Nucleus accumbens (tissue), 56 donors: ENCODE data around the gene RAB6A.
"Not testable (repeated sequence)": the region's sequence is repeated elsewhere in the genome, so short reads cannot be mapped to it uniquely, and the experiment has no call there.

ENCODE experiments used
- DNase-seq, 56 donors: peaks; one replicate each; lab custom pipeline; 2025; lab: John Stamatoyannopoulos, UW

Gene RAB6A

GRCh38 chr11:73729594-73730206 lies 31.2 kb downstream of the RAB6A start:
- DNase-seq = peak in 30 of 56 donors; percentile 2 to 59 (median 19)

GRCh38 chr11:73728000-73728399 lies 32.9 kb downstream of the RAB6A start:
- no peak for DNase-seq

GRCh38 chr11:73726825-73727224 lies 34.0 kb downstream of the RAB6A start:
- DNase-seq = no peak

- no peak for DNase-seq
Observed at GRCh38 chr11:73717136-73717535, 43.7 kb downstream of the RAB6A start.

- no peak for DNase-seq
Observed at GRCh38 chr11:73716153-73717056, 44.5 kb downstream of the RAB6A start.

DNA sequence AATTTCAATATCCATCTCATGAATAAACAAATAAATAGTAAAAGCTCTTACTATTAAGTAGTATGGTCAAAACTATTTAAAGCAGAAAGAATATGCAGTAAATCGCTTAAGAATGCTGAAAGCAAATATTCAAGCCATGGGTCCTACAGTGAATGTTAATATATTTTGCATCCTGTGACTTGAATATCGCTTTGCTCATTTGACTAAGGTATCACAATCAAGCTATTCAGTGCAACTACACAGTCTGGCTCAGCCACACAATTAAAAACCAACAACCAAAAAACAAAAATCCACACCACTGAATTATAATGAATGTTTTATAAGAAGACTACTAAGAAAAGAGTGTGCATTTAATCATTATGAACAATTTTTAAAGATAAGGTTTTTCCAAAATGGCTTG lies 45.3 kb downstream of the RAB6A start:
- DNase-seq = no peak

GRCh38 chr11:73710964-73711363 lies 49.9 kb downstream of the RAB6A start:
- DNase-seq = no peak

- DNase-seq = no peak
Observed at GRCh38 chr11:73705053-73705452, 55.8 kb downstream of the RAB6A start.

DNA sequence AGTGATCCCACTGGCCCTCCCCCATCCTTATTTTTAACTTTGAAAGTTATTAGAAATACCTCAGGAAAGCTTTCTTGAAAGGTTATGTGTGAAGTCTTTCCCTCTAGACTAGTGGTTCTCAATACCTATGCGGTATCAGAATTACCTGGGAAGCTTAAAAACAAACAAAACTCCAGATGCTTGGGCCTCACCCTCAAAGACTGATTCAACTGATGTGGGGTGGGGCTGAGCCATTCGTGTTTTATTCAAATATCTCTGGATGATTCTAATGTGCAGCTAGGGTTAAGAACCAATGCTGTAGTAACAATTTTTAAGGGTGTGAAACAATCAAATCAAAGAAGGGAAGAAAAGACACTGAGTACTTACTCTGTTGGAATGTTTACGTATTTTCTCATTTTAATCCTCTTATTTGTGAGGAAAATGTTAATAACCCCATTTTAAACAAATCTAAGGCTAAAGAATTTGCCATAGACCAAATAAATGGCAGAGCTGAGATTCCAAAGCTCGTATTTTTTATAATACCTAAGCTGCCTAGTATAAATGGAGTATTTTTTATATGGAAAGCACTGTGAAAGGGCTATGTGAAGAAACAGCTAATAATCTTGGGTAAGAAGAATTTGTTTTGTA lies 66.9 kb downstream of the RAB6A start:
- DNase-seq = no peak

- no peak for DNase-seq
Observed at GRCh38 chr11:73680687-73681086, 80.2 kb downstream of the RAB6A start.

DNA sequence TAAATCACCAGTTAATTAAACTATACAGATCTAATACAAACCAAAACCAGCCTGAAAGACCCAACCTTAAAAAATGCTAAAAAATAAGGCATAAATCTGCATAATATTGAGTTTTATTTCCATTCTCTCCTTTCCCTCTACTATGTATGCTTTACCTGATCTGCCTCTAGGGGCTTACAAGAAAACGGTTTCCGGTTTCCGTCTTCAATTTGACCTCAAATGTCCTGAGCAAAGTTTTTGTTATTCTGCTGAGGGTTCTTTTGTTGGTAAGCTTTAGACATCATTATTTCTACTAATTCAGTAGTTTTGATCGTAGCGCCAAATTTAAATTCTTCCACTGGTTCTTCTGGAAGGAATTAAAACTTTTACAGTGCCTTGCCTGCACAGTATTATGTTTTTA lies 84.3 kb downstream of the RAB6A start:
- not testable (repeated sequence) for DNase-seq

DNA sequence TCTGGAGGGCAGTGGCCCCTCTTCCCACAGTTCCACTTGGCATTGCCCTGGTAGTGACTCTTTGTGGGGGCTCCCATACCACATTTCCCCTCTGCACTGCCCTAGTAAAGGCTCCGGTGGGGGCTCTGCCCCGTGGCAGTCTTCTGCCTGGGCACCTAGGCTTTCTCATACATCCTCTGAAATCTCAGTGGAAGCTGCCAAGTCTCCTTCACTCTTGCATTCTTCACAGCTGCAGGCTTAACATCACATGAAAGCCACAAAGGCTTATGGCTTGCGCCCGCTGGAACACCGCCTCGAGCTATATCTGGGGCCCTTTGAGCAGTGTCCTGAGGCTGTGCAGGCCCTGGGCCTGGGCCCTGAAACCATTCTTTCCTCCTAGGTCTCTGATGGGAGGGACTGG lies 89.2 kb downstream of the RAB6A start:
- DNase-seq = no peak

GRCh38 chr11:73670808-73671207 lies 90.1 kb downstream of the RAB6A start:
- no peak for DNase-seq

GRCh38 chr11:73667891-73668290 lies 93.0 kb downstream of the RAB6A start:
- no peak for DNase-seq

GRCh38 chr11:73664877-73665276 lies 96.0 kb downstream of the RAB6A start:
- DNase-seq = no peak

DNA sequence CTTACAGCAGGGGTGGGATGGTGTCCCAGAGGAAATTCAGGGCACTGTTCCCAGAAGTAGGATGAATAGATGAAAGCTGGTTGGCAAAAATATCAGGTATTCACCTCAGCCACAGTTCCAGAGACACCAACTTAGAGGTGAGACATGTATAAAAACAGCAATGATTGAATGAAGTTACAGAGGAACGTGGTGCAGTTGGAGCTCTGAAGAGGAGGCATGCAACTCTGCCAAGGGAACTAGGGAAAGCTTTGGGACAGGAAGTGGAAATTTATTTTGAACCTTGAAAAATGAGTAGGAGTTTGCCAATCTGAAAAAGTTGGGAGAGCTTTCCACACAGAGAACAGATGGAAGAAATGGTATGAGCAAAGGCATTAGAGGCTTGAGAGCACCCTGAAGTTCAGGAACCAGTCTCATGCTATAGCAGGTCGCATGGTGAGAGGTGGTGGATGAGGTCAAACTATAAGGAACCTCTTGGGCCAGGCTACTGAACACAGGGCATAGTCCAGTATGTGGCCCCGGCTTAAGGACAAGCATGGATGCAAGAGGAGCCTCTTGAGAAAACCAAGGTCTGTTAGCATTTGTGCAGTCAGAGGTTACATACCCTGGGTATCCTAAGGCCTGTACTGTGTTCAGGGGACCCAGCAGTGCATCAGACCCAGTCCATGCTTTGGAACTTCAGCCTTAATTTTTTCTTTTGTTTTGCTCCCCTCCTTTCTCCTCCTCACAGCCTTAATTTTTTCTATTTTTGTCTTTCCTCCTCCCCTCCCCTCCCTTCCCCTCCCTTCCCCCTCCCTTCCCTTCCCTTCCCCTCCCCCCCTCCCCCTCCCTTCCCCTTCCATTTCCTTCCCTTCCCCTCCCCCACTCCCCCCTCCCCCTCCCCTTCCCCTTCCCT lies 97.0 kb downstream of the RAB6A start:
- DNase-seq = no peak

- DNase-seq = no peak
Observed at GRCh38 chr11:73662445-73663157, 98.3 kb downstream of the RAB6A start.

- DNase-seq = peak in 54 of 56 donors; percentile 35 to 95 (median 82)
Observed at GRCh38 chr11:73661035-73661628, 99.7 kb downstream of the RAB6A start.

DNA sequence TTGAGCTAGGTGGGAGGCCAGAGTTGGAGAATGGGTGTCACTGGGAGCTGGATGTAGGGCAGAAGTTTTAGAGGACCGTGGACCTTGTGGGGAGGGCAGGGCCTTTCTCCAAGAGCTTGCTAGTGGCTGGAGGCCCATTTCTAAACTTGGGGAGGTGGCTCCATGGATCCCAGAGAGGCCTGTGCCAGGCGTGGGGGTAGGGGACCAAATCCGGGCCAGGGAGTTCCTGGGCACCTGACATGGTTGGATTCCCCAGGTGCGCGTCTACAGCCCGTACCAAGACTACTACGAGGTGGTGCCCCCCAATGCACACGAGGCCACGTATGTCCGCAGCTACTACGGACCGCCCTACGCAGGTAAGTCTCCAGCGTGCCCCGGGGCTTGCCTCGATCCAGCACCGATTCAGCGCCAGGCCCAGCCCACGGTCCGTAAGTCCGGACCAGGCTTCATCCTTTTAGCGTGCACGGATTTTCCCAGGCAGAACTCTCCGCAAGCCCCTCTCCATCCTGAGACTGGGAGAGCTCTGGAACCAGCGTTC lies 100.3 kb downstream of the RAB6A start:
- DNase-seq = peak in 2 of 56 donors; percentile 34 to 50
